EH (cell line): ENCODE measurements around the gene CRYBA1.

ENCODE experiments used
- DNase-seq: peaks from one replicate; pipeline ENCODE4 v3.0.0-alpha.2; 2015; ENCODE audit warnings: low read depth

Gene CRYBA1

DNA sequence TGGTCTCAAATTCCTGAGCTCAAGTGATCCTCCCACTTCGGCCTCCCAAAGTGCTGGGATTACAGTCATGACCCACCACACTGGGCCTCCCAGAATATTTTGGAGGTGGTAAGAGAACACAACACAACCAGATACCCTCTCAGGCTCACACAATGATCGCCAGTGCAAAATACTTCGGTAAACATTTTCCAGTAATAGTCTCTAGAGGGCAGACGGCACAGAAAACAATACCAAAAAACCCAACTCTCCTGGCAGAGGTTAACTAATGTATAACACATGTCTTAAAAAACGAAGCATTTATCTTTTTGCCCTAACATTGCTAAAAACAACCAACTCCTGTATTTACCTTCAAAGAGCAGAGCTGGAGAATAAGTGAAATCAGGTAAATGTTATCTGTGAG lies 36.8 kb downstream of the CRYBA1 start:
- peak; percentile 27 for DNase-seq

DNA sequence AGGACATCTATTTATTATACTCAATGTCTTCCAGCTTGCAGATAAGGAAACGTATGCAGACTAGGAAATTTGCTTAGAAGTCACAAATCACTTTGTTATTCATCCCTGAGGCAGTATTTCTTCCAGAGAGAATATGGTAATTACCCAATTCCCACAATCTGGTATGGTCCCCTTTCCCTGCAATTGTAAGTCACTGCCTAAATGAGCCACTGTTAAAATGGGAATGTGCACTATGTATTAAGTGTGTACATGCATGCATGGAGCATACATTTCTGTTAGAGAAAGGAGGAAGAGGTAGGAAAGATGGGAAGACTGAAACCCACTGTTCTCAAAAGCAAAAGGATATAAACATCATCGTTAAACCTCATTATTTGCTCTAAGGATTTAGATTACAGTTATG lies 37.3 kb downstream of the CRYBA1 start:
- peak; percentile 9 for DNase-seq

DNA sequence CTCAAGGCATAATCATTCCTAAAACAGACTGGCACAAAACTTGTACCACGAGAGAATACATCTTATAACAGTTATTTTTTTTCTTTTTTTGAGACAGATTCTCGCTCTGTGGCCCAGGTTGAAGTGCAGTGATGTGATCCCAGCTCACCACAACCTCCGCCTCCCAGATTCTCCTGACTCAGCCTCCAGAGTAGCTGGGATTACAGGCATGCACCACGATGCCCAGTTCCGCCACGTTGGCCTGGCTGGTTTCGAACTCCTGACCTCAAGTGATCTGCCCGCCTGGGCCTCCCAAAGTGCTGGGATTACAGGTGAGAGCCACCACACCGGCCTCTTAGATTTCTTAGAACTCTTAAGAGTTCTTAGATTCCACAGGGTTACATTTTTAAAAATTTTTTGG lies 43.2 kb downstream of the CRYBA1 start:
- no peak for DNase-seq

DNA sequence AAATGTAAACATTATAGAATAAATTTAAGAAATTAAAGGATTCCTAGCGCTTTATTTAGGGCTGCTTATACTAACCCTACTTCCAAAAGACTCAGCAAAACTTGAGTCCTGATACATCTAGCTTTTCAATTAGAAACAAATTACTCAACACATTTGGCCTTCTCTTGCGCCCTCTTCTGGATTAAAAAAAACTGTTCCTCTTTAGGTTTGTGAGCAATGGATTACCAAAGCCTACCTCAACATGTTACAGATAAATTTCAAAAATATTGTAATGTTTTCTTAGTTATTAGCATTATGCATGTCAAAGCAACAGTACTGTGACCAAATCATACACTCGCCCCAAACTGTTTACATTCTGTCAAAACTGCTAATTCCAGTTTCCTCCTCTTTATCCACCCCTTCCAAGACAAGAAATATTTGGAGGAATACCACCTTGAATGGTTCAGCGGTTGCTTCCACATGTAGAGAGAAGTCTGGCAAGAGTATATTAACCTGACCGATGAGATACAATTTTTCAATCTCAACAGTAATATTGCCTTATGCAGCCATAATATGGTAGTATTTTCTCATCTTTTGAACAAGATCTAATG lies 44.6 kb downstream of the CRYBA1 start:
- peak; percentile 76 for DNase-seq

DNA sequence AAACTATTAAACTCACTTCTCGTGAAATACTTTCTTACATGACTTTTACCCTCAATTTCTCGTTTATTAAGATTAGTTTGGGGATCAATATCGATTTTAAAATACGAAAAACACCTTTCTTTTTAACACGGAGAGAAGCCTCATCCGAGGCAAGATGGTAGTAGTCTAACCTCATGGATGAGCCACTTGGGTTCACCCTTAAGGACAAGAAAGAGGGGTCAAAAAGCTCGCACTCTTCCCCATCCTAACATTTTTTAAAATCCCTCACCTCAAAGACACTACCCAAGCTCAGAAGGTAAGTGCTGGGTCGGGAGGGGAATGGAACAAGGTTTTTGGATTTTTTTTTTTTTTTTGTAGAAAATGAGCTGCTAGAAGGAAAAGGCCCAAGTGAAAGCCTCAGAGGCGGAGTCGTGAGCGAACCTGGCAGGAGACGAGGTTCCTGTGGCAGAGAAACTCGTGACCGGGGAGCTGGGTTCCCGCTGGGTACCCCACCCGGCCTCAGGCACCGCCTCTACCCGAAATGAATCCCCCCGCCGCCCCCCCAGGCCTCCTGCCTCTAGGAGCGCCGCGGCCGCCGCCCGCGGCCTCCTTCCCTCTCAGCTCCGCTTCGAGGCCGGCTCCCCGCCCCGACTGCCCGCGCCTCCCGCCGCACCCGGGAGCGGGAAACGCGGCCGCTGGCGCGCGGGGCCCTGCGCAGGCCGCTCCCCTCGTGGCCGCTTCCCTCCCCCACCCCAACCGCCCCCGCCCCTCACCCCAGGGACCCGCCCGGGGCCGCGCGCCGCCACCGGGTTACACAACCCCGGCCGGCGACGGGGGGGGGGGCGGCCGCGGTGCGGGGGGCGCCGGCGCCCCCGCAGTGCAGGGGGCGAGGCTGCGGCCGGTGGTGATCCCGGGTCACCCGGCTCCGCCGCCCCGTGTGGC lies 45.7 kb downstream of the CRYBA1 start:
- DNase-seq: peak; percentile 41

DNA sequence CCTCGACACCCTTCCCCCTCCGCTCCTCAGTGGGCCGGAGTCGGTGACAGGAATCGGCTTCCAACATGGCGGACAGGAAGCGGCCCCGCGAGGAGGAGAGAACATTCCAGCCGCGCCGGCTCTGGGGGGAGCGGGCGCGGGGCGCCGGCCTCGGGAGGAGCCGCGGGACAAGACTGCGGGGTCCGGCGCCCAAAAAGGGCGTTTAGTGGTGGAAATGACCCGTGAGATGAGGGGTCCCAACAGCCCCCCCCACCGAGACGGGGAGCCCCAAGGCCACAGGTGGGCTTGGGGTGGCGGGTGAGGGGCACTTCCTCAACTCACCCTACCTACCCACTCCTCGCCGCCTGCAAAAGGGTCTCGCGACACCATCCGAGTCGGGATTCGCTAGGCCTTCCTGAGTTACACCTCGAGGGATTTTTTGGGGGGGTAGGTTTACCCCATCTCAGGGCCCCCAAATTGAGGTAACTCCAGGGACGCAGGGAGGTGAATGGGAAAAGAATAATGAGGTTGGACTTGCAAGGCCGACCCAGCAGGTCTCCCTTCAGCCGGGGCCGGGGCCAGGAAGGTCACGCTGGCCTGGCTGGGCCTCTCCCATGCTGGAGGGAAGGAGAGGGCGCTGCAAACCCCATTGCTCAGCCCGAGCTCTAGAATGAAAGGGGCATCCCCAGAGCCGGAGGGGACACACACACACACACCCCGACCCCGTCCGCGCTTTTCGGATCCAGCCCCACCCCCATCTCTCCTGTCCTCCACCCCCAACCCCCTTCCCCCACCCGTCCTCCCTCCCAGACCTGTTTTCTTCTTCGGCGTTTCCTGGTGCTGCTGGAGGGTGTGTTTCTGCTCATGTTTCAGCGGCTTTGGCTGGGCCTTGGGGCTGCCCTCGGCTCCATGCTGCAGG lies 46.6 kb downstream of the CRYBA1 start:
- DNase-seq: peak; percentile 72

DNA sequence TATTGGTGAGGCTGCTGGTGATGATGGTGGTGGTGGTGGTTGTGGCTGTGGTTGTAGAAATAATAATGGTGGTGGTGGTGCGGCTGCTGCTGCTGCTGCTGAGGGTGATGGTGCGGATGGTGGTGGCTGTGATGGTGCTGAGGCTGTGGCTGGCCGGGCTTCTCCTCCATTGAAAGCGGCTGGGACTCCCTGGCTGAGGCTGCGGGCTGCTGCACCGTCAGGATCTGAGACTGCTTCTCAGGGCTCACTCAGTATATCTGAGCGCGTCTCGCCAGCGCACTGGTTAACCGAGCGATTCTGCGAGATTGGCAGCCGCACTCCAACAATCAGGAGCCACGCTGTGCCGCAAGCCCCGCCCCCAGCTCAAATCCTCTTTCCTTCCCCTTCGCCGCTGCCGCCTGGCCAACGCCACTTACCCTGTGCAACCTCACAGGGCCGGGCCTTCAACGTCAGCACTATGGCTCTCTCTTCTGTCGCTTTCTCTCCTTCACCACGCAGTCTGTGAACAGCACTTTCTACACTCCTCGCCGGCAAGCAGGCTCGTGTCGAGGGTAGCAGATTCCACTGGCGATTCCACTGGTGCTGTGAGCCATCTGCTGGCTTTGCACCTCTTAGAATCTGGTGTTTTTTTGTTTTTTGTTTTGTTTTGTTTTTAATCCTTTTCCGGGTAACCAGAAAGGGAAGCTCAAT lies 47.4 kb downstream of the CRYBA1 start, which contains the start of gene NUFIP2:
TSS of gene NUFIP2 (minus strand) at position 259 of the 690 bp plus-strand sequence. CDS start at position 170, 89 bp downstream.
- DNase-seq: peak; percentile 99

DNA sequence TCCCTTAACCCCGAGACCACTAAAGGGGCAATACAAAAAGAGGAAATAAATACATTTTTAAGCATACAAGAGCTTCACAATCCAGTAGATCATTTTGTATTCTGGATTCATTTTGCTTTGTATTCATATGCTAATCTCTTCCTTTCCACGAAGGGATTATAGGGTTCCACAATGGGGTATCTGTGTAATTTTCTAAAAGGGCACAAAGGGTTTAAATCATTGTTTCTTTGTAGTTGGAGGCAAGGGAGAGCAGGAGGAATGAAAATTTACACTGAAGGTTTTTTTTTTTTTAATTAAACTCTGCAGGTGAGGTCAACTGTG lies 47.9 kb downstream of the CRYBA1 start:
- no peak for DNase-seq

DNA sequence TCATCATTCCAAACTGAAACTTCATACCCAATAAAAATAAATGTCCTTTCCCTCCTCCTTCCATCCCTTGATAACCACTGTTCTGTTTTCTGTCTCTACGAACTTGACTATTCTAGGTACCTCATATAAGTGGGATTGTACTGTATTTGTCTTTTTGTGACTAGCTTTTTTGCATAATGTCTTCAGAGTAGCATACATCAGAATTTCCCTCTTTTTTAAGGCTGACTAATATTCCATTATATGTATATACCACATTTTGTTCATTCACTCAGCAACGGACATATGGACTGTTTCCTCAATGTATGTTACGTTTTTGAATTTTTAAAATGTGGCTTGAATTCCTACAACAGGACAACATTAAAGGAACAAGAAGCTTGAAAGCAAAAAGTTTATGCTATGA lies 48.8 kb downstream of the CRYBA1 start:
- DNase-seq: no peak

DNA sequence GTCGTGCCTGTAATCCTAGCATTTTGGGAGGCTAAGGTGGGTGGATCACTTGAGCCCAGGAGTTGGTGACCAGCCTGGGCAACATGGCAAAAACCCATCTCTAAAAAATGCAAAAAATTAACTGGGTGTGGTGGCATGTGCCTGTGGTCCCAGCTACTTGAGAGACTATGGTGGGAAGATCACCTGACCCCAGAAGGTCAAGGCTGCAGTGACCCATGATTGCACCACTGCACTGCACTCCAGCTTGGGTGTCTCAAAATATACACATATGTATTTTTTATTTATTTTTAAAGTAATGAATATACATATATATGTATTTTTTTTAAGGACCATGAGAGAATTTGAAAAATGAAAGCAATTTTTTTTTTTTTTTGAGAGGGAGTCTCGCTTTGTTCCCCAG lies 52.4 kb downstream of the CRYBA1 start:
- no peak for DNase-seq

DNA sequence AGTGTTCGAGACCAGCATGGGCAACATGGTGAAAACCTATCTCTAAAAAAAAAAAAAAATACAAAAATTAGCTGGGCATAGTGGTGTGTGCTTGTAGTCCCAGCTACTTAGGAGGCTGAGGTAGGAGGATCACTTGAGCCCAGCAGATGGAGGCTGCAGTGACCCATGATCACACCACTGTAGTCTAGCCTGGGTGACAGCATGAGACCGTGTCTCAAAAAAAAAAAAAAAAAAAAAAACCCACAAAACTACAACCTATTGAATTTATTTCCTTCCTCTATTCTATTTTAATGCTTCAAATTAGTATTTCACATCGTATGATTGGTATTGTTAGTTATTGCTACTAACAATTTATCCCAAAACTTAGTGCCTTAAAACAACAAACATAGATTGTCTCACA lies 56.7 kb downstream of the CRYBA1 start:
- DNase-seq: no peak
